Activated CD4-positive, alpha-beta memory T cell treated with anti-CD3 and anti-CD28 coated beads for 36 hours (primary cell): ENCODE data around the gene SIK3. TPM values are rescaled to one million over a fixed set of nuclear protein-coding genes. Genes with fewer than 3 reads are reported as not detected.
"Not testable (repeated sequence)": the region's sequence is repeated elsewhere in the genome, so short reads cannot be mapped to it uniquely, and the experiment has no call there.

Experiments
- CTCF ChIA-PET: fragments of 350-600 bp; sonication (Branson Sonifier 250); formaldehyde crosslinking; loops from one replicate; lab custom pipeline; 2021; ENCODE audit warnings: antibody characterized with exemption, inconsistent platforms; lab: Charles Lee
- POLR2A ChIA-PET: fragments of 350-600 bp; sonication (Branson Sonifier 250); formaldehyde crosslinking; loops from one replicate; lab custom pipeline; 2021; ENCODE audit warnings: antibody characterized with exemption; lab: Charles Lee
- DNase-seq: peaks from one replicate; pipeline ENCODE4 v3.0.0-alpha.2; 2020
- H3K27ac Mint-ChIP-seq: one replicate; pipeline ENCODE4 v1.8.0; 2021; ENCODE audit warnings: mixed read lengths
- H3K27me3 Mint-ChIP-seq: one replicate; pipeline ENCODE4 v1.8.0; 2021; ENCODE audit warnings: mixed read lengths
- H3K36me3 Mint-ChIP-seq: one replicate; pipeline ENCODE4 v1.8.0; 2021; ENCODE audit warnings: mixed read lengths
- H3K4me1 Mint-ChIP-seq: one replicate; pipeline ENCODE4 v1.8.0; 2021; ENCODE audit warnings: low read depth, mixed read lengths
- H3K4me3 Mint-ChIP-seq: one replicate; pipeline ENCODE4 v1.8.0; 2021; ENCODE audit warnings: mild to moderate bottlenecking, mixed read lengths
- H3K9me3 Mint-ChIP-seq: one replicate; pipeline ENCODE4 v1.8.0; 2021; ENCODE audit warnings: mixed read lengths
- intact Hi-C: fragments of 100-400 bp; cut with micrococcal nuclease; formaldehyde crosslinking; loops from one replicate; pipeline ENCODE4 v1.15.1; 2023
- total RNA-seq, 2 experiments: library from RNA; stranded (reverse); gene quantifications; one replicate each; pipeline ENCODE4 v1.2.3, GENCODE V29; 2021

The SIK3 gene
- total RNA-seq, 2 experiments from 2014 or later = 26.1 to 26.2 TPM

- Mint-ChIP-seq H3K9me3 (no peaks in the 10 kb centered on the region), H3K36me3 (no peaks in the 10 kb centered on the region), H3K27me3 (no peaks in the 10 kb centered on the region), H3K27ac (no peak overlapping the region), H3K4me3 (no peak overlapping the region), H3K4me1 (peaks cover 71% of the 10 kb centered on the region)
- intact Hi-C loops = loop anchor here (1.0 kb wide), 1 partner anchor 12 kb away; no protein-coding TSS in a partner anchor
- ChIA-PET CTCF (interaction anchor here (1.1 to 2.8 kb wide), 6 partner anchors 15 to 203 kb away, joined by 3 to 9 read pairs (median 5); no protein-coding TSS in a partner anchor), POLR2A (interaction anchor here (1.0 to 1.3 kb wide), 4 partner anchors 12 to 110 kb away, joined by 5 to 6 read pairs (median 6); no protein-coding TSS in a partner anchor)
- DNase-seq = no peak
These were observed 59.0 kb downstream of the SIK3 start for GRCh38 chr11:117039270-117039669.

- no peak overlapping the region for H3K4me3 Mint-ChIP-seq
- no peaks in the 10 kb centered on the region for H3K36me3 Mint-ChIP-seq
- H3K27ac Mint-ChIP-seq = peak overlapping the region; percentile 52
- no peaks in the 10 kb centered on the region for H3K9me3 Mint-ChIP-seq
- intact Hi-C loops = no loop called here
- H3K27me3 Mint-ChIP-seq = no peaks in the 10 kb centered on the region
- ChIA-PET CTCF (no interaction called here), POLR2A (interaction anchor here (1.1 kb wide), 1 partner anchor 11 kb away, joined by 5 read pairs; no protein-coding TSS in a partner anchor)
- H3K4me1 Mint-ChIP-seq = peaks cover 65% of the 10 kb centered on the region
- DNase-seq = no peak
These were observed 60.3 kb downstream of the SIK3 start for GRCh38 chr11:117037975-117038350.

DNA sequence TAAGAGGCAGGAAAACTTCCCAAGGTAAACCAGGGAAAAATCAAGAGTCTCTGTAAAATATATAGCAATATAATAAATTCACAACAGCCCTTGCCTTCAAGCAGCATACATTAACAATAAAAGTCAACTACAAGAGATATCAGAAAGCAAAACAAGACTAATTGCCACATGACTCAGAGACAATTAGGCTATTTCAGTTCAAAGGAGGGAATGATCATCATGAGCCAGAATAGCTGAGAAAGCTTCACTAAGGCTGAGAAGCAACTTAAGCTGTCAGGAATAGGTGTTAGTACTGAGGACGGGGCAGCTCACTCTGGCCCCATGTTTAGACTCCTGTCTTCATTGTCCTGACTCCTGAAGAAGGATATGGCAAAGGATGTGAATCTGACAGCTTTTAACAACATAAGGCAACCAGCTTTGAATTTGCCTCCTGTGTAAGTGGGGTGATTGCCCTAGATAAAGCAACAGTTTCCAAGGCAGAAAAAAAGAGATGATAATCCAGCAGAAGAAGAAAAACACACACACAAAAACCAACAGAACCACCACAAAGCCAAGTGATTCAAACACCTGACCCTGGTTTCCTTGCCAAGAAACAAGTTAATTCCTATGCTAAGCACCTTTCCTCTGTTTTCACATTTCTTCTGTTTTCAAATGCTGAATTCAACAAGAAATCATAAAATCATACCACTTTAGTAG lies 60.8 kb downstream of the SIK3 start:
- no peak overlapping the region for H3K4me3 Mint-ChIP-seq
- H3K36me3 Mint-ChIP-seq = no peaks in the 10 kb centered on the region
- intact Hi-C loops = no loop called here
- CTCF ChIA-PET = no interaction called here
- peak overlapping the region; percentile 52 for H3K27ac Mint-ChIP-seq
- peaks cover 59% of the 10 kb centered on the region for H3K4me1 Mint-ChIP-seq
- DNase-seq = no peak
- POLR2A ChIA-PET = interaction anchor here (0.5 to 1.1 kb wide), 2 partner anchors 9 to 11 kb away, joined by 4 to 5 read pairs; no protein-coding TSS in a partner anchor
- H3K27me3 Mint-ChIP-seq = no peaks in the 10 kb centered on the region
- no peaks in the 10 kb centered on the region for H3K9me3 Mint-ChIP-seq

DNA sequence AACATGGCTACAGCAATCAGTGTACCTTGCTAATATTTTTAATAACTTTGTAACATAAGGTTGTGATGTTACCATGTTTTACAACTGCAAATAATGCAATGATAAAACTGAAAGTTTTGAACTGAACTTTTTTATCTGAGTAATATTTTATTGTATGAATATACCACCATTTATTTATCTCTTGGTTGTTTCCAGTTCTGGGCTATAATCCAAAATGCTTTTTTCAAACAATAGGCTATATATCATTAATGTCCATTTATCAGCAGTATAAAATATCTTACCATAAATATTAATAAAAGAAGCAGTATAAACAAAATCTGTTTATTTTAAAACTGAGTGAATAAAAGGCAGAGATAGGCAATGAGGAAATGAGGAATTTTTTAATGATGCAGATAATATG lies 63.3 kb downstream of the SIK3 start:
- intact Hi-C loops = no loop called here
- no peak for DNase-seq
- H3K27ac Mint-ChIP-seq = no peak overlapping the region
- ChIA-PET CTCF (no interaction called here), POLR2A (interaction anchor here (0.6 kb wide), 1 partner anchor 12 kb away, joined by 4 read pairs; no protein-coding TSS in a partner anchor)
- no peaks in the 10 kb centered on the region for H3K27me3 Mint-ChIP-seq
- no peaks in the 10 kb centered on the region for H3K36me3 Mint-ChIP-seq
- H3K9me3 Mint-ChIP-seq = no peaks in the 10 kb centered on the region
- H3K4me3 Mint-ChIP-seq = no peak overlapping the region
- peaks cover 37% of the 10 kb centered on the region for H3K4me1 Mint-ChIP-seq

GRCh38 chr11:117026593-117027330 lies 71.5 kb downstream of the SIK3 start:
- DNase-seq = no peak
- Mint-ChIP-seq H3K27ac (peak overlapping the region; percentile 79), H3K4me3 (peak overlapping the region; percentile 13), H3K27me3 (no peaks in the 10 kb centered on the region), H3K36me3 (peaks cover 3% of the 10 kb centered on the region), H3K9me3 (no peaks in the 10 kb centered on the region), H3K4me1 (peaks cover 69% of the 10 kb centered on the region)
- ChIA-PET CTCF (interaction anchor here (0.6 to 2.0 kb wide), 5 partner anchors 13 to 40 kb away, joined by 3 to 9 read pairs (median 4); no protein-coding TSS in a partner anchor), POLR2A (interaction anchor here (0.6 to 3.0 kb wide), 14 partner anchors 11 to 175 kb away, joined by 3 to 18 read pairs (median 6); no protein-coding TSS in a partner anchor)
- intact Hi-C loops = loop anchor here (1.0 to 2.0 kb wide), 8 partner anchors 13 to 173 kb away; no protein-coding TSS in a partner anchor

DNA sequence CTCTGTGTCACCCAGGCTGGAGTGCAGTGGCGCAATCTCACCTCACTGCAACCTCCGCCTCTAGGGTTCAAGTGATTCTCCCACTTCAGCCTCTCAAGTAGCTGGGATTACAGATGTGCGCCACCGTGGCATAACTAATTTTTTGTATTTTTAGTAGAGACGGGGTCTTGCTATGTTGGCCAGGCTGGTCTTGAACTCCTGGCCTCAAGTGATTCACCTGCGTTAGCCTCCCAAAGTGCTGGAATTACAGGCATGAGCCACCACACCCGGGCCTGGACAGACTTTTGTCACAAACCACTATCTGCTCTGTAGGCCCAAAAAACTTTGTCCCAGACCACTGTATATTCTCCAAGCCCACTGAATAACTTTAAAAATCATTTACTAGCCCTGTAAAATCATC lies 74.5 kb downstream of the SIK3 start:
- H3K4me3 Mint-ChIP-seq = not testable (repeated sequence)
- CTCF ChIA-PET = interaction anchor here (1.6 to 2.2 kb wide), 2 partner anchors 82 to 143 kb away, joined by 7 to 9 read pairs; no protein-coding TSS in a partner anchor
- intact Hi-C loops = loop anchor here (5.0 kb wide), 1 partner anchor 251 kb away; the partner anchor contains the start of gene BUD13

GRCh38 chr11:117023178-117023577 lies 75.0 kb downstream of the SIK3 start:
- Mint-ChIP-seq H3K4me3 (peak overlapping the region; percentile 15), H3K27me3 (no peaks in the 10 kb centered on the region), H3K36me3 (peaks cover 3% of the 10 kb centered on the region), H3K4me1 (peaks cover 84% of the 10 kb centered on the region), H3K9me3 (no peaks in the 10 kb centered on the region), H3K27ac (peak overlapping the region; percentile 57)
- CTCF ChIA-PET = no interaction called here
- no peak for DNase-seq
- POLR2A ChIA-PET = interaction anchor here (0.6 to 1.2 kb wide), 3 partner anchors 12 to 75 kb away, joined by 4 read pairs; partner anchors contain the start of gene SIK3
- intact Hi-C loops = loop anchor here (5.0 kb wide), 1 partner anchor 251 kb away; the partner anchor contains the start of gene BUD13

More for the DNA sequence above, 74.5 kb downstream of the SIK3 start:
- not testable (repeated sequence) for DNase-seq, H3K27ac Mint-ChIP-seq, H3K9me3 Mint-ChIP-seq, H3K36me3 Mint-ChIP-seq, H3K27me3 Mint-ChIP-seq
- POLR2A ChIA-PET = interaction anchor here (1.6 kb wide), 1 partner anchor 75 kb away, joined by 5 read pairs; the partner anchor contains the start of gene SIK3
- peaks cover 87% of the 10 kb centered on the region for H3K4me1 Mint-ChIP-seq

GRCh38 chr11:117022526-117022925 lies 75.7 kb downstream of the SIK3 start:
- ChIA-PET POLR2A (interaction anchor here (0.6 to 1.6 kb wide), 4 partner anchors 11 to 76 kb away, joined by 4 to 7 read pairs (median 4); partner anchors contain the start of gene SIK3), CTCF (interaction anchor here (0.7 kb wide), 1 partner anchor 11 kb away, joined by 5 read pairs; no protein-coding TSS in a partner anchor)
- intact Hi-C loops = loop anchor here (1.0 to 5.0 kb wide), 6 partner anchors 11 to 250 kb away; partner anchors contain the start of gene BUD13
- DNase-seq = no peak
- no peak overlapping the region for H3K4me3 Mint-ChIP-seq
- peak overlapping the region; percentile 57 for H3K27ac Mint-ChIP-seq
- no peaks in the 10 kb centered on the region for H3K27me3 Mint-ChIP-seq
- peaks cover 85% of the 10 kb centered on the region for H3K4me1 Mint-ChIP-seq
- no peaks in the 10 kb centered on the region for H3K9me3 Mint-ChIP-seq
- H3K36me3 Mint-ChIP-seq = peaks cover 3% of the 10 kb centered on the region

DNA sequence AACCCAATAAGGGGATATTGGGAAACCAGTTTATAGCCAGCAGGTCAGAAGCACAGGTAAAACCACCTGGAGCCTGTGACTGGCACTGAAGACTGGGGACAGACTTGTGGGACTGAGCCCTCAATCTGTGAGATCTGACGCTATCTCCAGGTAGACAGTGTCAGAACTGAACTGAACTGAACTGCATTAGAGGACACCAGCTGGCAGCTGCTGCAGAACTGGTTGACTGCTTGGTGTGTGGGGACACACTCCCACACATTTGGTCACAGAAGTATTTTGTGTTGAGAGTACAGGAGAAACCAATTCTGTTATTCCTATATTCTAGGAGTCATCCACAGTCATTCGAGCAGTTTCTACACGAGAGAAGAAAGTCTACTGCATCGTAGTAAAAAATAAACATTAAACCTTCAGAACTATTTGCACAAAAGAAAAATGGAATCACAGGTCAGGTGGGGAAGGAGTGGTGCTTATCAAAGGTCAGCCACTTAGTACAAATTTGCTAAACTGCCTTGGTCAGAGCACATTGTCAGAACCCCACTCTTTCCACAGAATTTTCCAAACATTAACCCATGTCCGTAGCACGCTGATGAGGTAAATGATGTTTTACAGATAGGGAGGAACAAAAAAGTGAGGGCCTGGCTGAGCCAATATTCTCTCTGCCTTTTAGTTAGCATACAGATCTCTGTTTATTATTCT lies 77.2 kb downstream of the SIK3 start:
- DNase-seq = peak; percentile 51
- intact Hi-C loops = loop anchor here (5.0 kb wide), 1 partner anchor 249 kb away; the partner anchor contains the start of gene BUD13
- Mint-ChIP-seq H3K4me3 (no peak overlapping the region), H3K27me3 (no peaks in the 10 kb centered on the region), H3K27ac (peak overlapping the region; percentile 43), H3K36me3 (peaks cover 1% of the 10 kb centered on the region), H3K4me1 (peaks cover 73% of the 10 kb centered on the region), H3K9me3 (peaks cover 2% of the 10 kb centered on the region)
- ChIA-PET POLR2A (interaction anchor here (1.0 to 3.1 kb wide), 7 partner anchors 10 to 76 kb away, joined by 3 to 17 read pairs (median 7); partner anchors contain the start of gene SIK3), CTCF (interaction anchor here (0.6 to 2.1 kb wide), 4 partner anchors 18 to 140 kb away, joined by 3 to 7 read pairs (median 3); no protein-coding TSS in a partner anchor)

- H3K36me3 Mint-ChIP-seq = peaks cover 1% of the 10 kb centered on the region
- H3K4me3 Mint-ChIP-seq = no peak overlapping the region
- intact Hi-C loops = loop anchor here (5.0 kb wide), 1 partner anchor 248 kb away; the partner anchor contains the start of gene BUD13
- ChIA-PET CTCF (interaction anchor here (0.6 to 2.1 kb wide), 10 partner anchors 8 to 184 kb away, joined by 3 to 7 read pairs (median 3); no protein-coding TSS in a partner anchor), POLR2A (interaction anchor here (0.6 to 3.1 kb wide), 7 partner anchors 9 to 77 kb away, joined by 3 to 17 read pairs (median 6); partner anchors contain the start of gene SIK3)
- H3K4me1 Mint-ChIP-seq = peaks cover 67% of the 10 kb centered on the region
- DNase-seq = peak; percentile 65
- peak overlapping the region; percentile 11 for H3K27ac Mint-ChIP-seq
- no peaks in the 10 kb centered on the region for H3K27me3 Mint-ChIP-seq
- H3K9me3 Mint-ChIP-seq = peaks cover 2% of the 10 kb centered on the region
These were observed 77.9 kb downstream of the SIK3 start for GRCh38 chr11:117020287-117020686.
